Keratinocyte (primary cell): ENCODE data around the gene FOXK2. TPM values are rescaled to one million over a fixed set of nuclear protein-coding genes. Genes with fewer than 3 reads are reported as not detected.

Source experiments
- DNase-seq: peaks from one replicate; pipeline ENCODE4 v3.0.0-alpha.2; 2011; ENCODE audit warnings: low read depth, missing footprints, low spot score
- FAIRE-seq: peaks from 2 replicates; lab custom pipeline; 2011; peaks lifted over from hg19 to GRCh38; lab: Jason Lieb, UNC
- H2AFZ ChIP-seq: 2 replicates; pipeline ENCODE4 v1.6.0; 2012; ENCODE audit warnings: low read length, control low read depth, inconsistent platforms; ENCODE audit not compliant: control insufficient read depth
- H3K27ac ChIP-seq: 2 replicates; pipeline ENCODE4 v1.5.1; 2011; ENCODE audit warnings: low read length; ENCODE audit not compliant: control insufficient read depth, insufficient read depth
- H3K27me3 ChIP-seq: 3 replicates; pipeline ENCODE4 v1.6.0; 2011; ENCODE audit warnings: low read length; ENCODE audit not compliant: control insufficient read depth, insufficient read depth; ENCODE audit errors: extremely low read depth
- H3K36me3 ChIP-seq, 2 experiments: 2 replicates in 1 of 2; 3 replicates in 1 of 2; pipeline ENCODE4 v1.5.1; 2011; ENCODE audit warnings: low read length in 2 of 2, mild to moderate bottlenecking in 1 of 2; ENCODE audit not compliant: control insufficient read depth in 2 of 2, insufficient read depth in 2 of 2; ENCODE audit errors: extremely low read depth in 1 of 2
- H3K4me1 ChIP-seq: 3 replicates; pipeline ENCODE4 v1.5.1; 2011; ENCODE audit warnings: low read length; ENCODE audit not compliant: control insufficient read depth, insufficient read depth; ENCODE audit errors: extremely low read depth
- H3K4me2 ChIP-seq: 3 replicates; pipeline ENCODE4 v1.6.0; 2011; ENCODE audit warnings: low read depth, low read length; ENCODE audit not compliant: control insufficient read depth, insufficient read depth; ENCODE audit errors: extremely low read depth
- H3K4me3 ChIP-seq, 3 experiments: fragments of 200-600 bp in 1 of 3; sonication (generic) in 1 of 3; 2 replicates in 2 of 3; 3 replicates in 1 of 3; pipeline ENCODE4 v1.5.1; 2011 to 2016; ENCODE audit warnings: low read length in 3 of 3, mild to moderate bottlenecking in 3 of 3, control low read depth in 2 of 3, inconsistent platforms in 1 of 3, low read depth in 1 of 3, mixed read lengths in 1 of 3, mixed run types in 1 of 3, moderate library complexity in 1 of 3; ENCODE audit not compliant: control insufficient read depth in 2 of 3, insufficient read depth in 2 of 3; ENCODE audit errors: extremely low read depth in 1 of 3
- H3K79me2 ChIP-seq: 2 replicates; pipeline ENCODE4 v1.6.0; 2012; ENCODE audit warnings: low read length; ENCODE audit not compliant: control insufficient read depth, insufficient read depth
- H3K9ac ChIP-seq: 3 replicates; pipeline ENCODE4 v1.6.0; 2011; ENCODE audit warnings: low read length; ENCODE audit not compliant: control insufficient read depth, insufficient read depth; ENCODE audit errors: extremely low read depth
- H3K9me1 ChIP-seq: 3 replicates; pipeline ENCODE4 v1.6.0; 2011; ENCODE audit warnings: low read length; ENCODE audit not compliant: control insufficient read depth, insufficient read depth; ENCODE audit errors: extremely low read depth
- H3K9me3 ChIP-seq: 2 replicates; pipeline ENCODE4 v1.5.1; 2012; ENCODE audit warnings: low read depth, low read length; ENCODE audit not compliant: control insufficient read depth
- H4K20me1 ChIP-seq: 3 replicates; pipeline ENCODE4 v1.6.0; 2011; ENCODE audit warnings: low read length; ENCODE audit not compliant: control insufficient read depth, insufficient read depth; ENCODE audit errors: extremely low read depth
- EZH2 ChIP-seq: IDR thresholded peaks from one replicate; pipeline ENCODE4 v1.6.1; 2012; ENCODE audit warnings: inconsistent platforms, mild to moderate bottlenecking, low read length, moderate library complexity
- dilution Hi-C: fragments of 300-500 bp; cut with MboI; formaldehyde crosslinking; loops from one replicate; pipeline ENCODE4 v1.7.0; 2020; ENCODE audit warnings: low sequenced_read_pairs; ENCODE audit not compliant: extremely low pct_ligation_motif_present
- polyA plus RNA-seq, 5 experiments: library from polyadenylated mRNA; depleted of rRNA in 3 of 5; stranded (reverse) in 3 of 5; stranded (forward) in 1 of 5; unstranded in 1 of 5; fragments of >200 nt; gene quantifications; 1 replicate in 1 of 5; 2 replicates in 3 of 5; 3 replicates in 1 of 5; pipeline versions ENCODE4 v1.2.1 to v1.2.3, GENCODE V29; 2011 to 2012; ENCODE audit warnings: missing spikeins in 2 of 5, low read depth in 1 of 5, low replicate concordance in 1 of 5
- TF ChIP-seq, protein P1 (sequence below), 3 experiments: IDR thresholded peaks in 1 of 3; conservative IDR thresholded peaks in 1 of 3; optimal IDR thresholded peaks in 1 of 3; 2 replicates in 2 of 3; 3 replicates in 1 of 3; pipeline versions ENCODE3 to v1.5.1; 2011; ENCODE audit warnings: low read length in 3 of 3, mild to moderate bottlenecking in 3 of 3, moderate library complexity in 2 of 3, control low read depth in 1 of 3, inconsistent platforms in 1 of 3; ENCODE audit not compliant: insufficient read depth in 2 of 3; ENCODE audit errors: extremely low read depth in 1 of 3

FOXK2 gene
- polyA plus RNA-seq, 1 donor (not counting 4 experiments of a cell fraction or from before 2014, with no cell fraction given), result 43.9 TPM

- H3K27ac ChIP-seq, result no peak overlapping the region
- dilution Hi-C loops, result no loop called here
- FAIRE-seq, result no peak
Measured at GRCh38 chr17:82598256-82599119, 79.0 kb downstream of the FOXK2 start.

DNA sequence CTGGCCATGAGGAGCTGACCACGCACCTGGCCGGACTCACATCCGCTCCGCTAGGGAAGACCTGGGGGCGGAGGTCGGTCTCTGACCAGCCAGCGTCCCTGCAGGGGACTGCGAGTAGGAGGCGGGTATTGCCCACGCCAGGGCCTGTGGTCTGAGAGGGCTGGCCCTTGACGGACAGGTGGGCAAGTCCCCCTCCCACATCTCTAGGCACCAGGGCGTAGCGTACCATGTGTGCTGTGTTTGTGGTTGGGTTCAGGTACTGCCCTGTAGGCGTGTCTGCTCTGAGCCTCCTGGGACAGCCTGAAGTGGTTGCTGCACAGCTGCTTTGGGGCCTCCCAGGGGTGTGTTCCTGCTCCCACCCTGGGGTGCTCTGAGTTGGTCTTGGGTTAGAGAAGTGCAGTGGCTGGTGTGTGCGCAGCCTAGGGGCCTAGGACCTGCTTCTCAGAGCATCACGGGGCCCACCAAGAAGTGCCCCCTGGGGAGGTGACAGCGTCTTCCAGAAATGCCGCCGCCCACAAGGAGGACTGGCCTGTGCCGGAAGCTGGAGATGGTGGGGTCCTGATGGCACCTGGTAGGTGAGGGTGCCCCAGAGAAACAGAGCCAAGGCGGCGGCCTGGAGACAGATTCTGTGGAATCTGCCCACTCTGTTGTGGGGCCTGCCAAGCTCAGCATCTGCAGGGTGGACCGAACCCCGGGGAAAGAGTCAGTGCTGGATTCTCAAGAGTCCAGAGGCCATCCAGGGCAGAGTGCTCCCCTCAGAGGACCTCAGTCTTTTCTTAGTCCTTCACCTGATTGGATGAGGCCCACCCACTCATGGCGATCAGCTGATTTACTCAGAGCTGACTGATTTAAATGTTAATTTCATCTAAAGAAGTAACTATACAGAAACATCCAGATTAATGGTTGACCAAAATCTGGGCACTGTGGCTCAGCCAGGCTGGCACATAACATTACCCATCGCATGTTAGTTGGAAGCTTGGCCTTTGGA, 80.4 kb downstream of the FOXK2 start:
- Histone ChIP-seq H2AFZ (no peak overlapping the region), H3K4me3 (no peak overlapping the region), H3K9me1 (no peaks in the 10 kb centered on the region), H3K27ac (no peak overlapping the region), H3K9me3 (no peaks in the 10 kb centered on the region), H3K36me3 (peaks cover 44 to 74% of the 10 kb centered on the region in 2 experiments), H3K4me2 (no peak overlapping the region), H3K79me2 (peaks cover 29% of the 10 kb centered on the region), H3K27me3 (no peaks in the 10 kb centered on the region), H3K4me1 (no peaks in the 10 kb centered on the region), H4K20me1 (peaks cover 10% of the 10 kb centered on the region), H3K9ac (no peak overlapping the region)
- dilution Hi-C loops, result no loop called here
- TF ChIP-seq EZH2, result no peak
- TF ChIP-seq, protein P1, sequence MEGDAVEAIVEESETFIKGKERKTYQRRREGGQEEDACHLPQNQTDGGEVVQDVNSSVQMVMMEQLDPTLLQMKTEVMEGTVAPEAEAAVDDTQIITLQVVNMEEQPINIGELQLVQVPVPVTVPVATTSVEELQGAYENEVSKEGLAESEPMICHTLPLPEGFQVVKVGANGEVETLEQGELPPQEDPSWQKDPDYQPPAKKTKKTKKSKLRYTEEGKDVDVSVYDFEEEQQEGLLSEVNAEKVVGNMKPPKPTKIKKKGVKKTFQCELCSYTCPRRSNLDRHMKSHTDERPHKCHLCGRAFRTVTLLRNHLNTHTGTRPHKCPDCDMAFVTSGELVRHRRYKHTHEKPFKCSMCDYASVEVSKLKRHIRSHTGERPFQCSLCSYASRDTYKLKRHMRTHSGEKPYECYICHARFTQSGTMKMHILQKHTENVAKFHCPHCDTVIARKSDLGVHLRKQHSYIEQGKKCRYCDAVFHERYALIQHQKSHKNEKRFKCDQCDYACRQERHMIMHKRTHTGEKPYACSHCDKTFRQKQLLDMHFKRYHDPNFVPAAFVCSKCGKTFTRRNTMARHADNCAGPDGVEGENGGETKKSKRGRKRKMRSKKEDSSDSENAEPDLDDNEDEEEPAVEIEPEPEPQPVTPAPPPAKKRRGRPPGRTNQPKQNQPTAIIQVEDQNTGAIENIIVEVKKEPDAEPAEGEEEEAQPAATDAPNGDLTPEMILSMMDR (optimal IDR thresholded peaks at IDR 0.05 in 1 of 3, IDR thresholded peaks at IDR 0.05 in 1 of 3, conservative IDR thresholded peaks at IDR 0.05 in 1 of 3; ENCODE audit: extremely low read depth in 1 of 3, insufficient read depth in 2 of 3, low read length in 3 of 3), result no peak
- FAIRE-seq (no peak), DNase-seq (no peak)

More at GRCh38 chr17:82598256-82599119, 79.0 kb downstream of the FOXK2 start:
- Histone ChIP-seq H3K4me3 (no peak overlapping the region), H3K79me2 (peaks cover 36% of the 10 kb centered on the region), H3K4me1 (peaks cover 4% of the 10 kb centered on the region), H3K36me3 (peaks cover 40 to 68% of the 10 kb centered on the region in 2 experiments), H3K4me2 (no peak overlapping the region), H3K27me3 (no peaks in the 10 kb centered on the region), H4K20me1 (peaks cover 10% of the 10 kb centered on the region), H3K9me3 (no peaks in the 10 kb centered on the region), H2AFZ (no peak overlapping the region), H3K9ac (no peak overlapping the region), H3K9me1 (no peaks in the 10 kb centered on the region)
- no peak for DNase-seq
- TF ChIP-seq, protein P1 (optimal IDR thresholded peaks at IDR 0.05 in 1 of 3, IDR thresholded peaks at IDR 0.05 in 1 of 3, conservative IDR thresholded peaks at IDR 0.05 in 1 of 3; ENCODE audit: extremely low read depth in 1 of 3, insufficient read depth in 2 of 3, low read length in 3 of 3), result no peak
- no peak for TF ChIP-seq EZH2
